ENCODE results near the gene PHEX.

The PHEX gene

DNA sequence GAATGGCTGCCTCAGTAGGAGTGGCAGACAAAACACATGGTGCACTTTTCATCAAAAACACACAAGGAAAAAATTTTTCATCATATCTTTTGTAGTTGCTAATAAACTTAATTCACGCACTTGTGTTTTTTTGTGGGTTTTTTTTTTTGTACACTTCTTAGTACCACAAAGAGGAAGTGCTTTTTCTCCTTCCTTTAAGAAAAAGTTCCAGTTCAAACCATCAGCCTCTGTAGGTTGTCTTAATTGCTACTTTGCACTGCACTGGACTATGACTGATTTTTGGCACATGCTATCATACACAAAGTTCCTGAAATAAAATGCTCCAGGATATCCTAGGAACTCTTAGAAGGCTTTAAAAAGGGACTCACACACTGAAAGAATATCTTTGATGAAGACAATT, at the start of gene PHEX:
TSS of gene PHEX (plus strand) at position 242 of the 400 bp plus-strand sequence. CDS start 681 bp downstream, outside the sequence.
- no peak for DNase-seq (ENCODE audit: low spot score)

DNA sequence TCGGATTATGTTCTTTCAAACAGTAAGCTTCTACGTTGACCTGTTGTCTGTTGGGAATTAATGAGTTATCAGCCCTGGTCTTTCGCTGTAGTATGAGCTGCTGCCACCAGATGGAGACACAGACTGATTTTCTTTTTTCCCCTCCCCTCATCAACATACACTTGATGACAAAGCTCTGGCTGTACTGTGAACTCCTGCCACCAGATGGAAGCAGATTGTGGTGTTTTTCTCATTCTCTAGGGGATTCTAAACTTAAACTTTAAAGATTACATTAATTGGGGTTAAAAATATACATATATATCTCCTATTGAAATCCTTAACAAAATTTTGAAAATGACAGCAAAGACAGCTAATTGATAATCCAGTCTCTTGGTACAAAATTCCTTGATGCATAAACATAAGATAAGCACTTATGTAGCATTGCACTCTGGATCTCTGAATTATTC, 46.8 kb upstream of the PHEX start:
- peak; percentile 83 for DNase-seq (ENCODE audit: low spot score)

DNA sequence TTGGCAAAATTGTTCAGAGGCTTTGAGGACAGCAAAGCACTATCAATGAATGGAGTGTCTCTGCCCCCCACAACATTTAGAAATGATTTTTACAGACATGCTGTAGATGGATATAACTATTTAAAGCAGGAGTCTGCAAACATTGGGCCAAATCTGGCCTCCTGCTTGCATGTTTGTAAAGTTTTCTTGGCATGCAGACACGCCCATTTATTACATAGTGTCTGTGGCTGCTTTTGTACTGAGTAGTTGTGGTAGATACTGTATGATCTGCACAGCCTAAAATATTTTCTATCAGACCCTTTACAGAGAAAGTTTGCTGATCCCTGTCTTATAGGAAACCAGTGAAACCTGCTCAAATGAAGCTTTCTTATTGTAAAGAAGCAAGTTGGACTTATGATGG, 45.5 kb upstream of the PHEX start:
- no peak for DNase-seq (ENCODE audit: low spot score)

DNA sequence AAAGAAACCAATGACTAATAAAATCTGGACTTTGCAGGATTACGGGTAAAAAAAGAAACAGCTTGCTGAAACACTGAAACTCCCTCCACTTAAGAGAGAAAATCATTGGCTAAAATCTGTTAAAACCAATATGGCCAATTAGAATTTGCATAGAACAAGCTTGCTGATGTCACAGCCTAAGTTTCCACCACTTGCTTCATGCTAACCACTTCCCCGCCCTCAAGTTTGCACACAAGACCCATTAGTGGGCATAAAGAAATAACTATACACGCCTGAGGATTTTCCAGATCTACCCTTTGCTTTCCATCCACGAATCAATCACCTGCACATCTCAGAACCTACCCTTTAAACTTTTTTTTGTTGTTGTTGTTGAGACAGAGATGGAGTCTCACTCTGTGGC, 42.7 kb upstream of the PHEX start:
- DNase-seq (ENCODE audit: low spot score) = no peak

DNA sequence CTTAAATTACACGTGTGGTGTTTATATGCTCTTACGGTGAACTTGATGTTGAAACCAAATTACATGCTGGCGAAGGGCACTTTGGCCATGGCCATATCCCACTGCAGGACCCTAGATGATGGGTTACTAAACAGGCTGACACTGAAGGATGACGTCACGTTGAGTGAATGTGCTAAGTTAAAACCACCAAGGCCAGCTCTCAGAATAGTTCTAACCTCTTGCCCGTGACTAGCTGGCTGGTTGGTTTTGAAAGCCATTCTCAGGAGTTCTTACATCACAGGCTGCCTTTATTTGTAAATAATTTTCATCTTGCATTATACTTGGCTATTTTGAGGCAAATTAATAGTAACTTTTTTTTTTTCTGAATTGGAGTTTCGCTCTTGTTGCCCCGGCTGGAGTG, 41.3 kb upstream of the PHEX start:
- no peak for DNase-seq (ENCODE audit: low spot score)

DNA sequence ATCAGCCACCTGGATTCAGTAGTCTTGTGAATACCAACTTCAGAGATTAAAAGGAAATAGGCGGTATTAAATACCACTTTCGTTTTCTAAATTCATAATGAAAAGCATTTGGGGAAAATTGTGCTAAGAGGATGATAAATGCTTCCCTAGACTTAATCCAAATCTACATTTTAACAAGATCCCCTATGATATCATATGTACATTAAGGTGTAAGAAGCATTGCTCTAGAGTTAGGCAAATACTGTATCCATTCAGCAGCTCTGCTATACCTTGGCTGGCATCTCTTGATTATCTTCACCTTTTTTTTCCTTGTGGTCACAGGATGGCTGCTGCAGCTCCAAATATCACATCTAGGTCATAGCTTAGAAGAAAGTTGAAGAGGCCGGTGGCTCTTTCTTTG, 40.6 kb upstream of the PHEX start:
- no peak for DNase-seq (ENCODE audit: low spot score)

DNA sequence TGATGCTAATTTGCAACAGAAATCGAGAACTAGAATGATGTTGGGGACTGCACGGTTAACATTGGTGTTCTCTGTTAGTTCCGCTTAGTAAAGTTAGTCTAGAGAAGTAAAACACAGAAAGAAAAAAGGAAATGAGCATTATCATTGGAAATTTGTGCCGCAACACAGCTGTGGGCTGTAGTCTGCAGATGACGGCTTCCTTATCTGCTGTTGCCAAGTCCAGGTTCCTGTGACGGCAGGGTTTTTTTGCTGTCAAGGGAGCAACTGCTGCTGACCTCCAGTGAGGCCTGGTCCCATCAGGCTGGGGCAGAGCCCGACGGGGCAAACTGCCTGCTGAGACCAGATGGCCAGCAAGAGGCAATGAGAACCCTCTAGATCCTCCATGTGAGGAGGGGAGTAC, 38.9 kb upstream of the PHEX start:
- no peak for DNase-seq (ENCODE audit: low spot score)

DNA sequence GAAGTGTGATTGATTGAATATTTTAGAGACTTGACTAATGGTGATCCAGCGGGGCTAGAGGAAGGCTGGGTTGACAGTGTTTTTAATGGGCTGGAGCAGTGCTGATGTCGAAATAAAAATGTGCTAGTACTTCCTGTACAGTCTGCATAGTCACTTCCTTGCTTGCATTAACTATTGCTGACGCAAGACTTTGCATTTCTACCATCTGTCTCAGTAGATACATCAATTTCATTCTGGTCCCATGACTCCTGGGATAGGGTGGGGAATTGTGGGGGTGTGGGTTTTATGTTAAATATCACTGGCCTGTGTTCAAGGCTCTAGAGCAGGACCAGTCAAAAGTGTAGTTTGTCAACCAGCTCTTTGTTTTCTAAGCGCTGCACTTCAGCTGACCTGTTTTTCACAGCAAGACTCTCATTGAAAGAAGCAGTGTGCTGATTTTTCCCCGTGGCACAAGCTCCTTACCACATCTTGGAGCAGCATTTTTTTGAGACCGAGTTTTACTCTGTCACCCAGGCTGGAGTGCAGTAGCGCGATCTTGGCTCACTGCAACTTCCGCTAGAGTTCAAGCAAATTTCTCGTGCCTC, 35.2 kb upstream of the PHEX start:
- DNase-seq (ENCODE audit: low spot score) = no peak

DNA sequence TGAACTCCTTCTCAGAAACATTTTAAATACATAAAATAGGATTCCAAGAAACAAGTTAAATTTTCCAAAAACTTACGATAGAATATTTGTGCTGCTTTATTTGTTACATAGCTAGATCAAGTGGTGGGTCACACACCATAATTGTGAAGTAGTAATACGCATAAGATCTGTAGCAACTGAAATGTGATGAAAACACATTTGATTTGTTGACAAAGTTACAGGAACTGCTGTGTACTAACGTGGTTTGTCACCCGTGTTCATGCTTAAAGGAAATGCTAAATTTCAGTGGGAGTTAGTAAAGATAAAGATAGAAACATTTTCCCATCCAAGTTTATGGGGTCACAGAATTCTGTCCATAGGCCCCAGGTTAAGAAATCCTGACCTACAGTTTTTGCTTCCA, 34.1 kb upstream of the PHEX start:
- no peak for DNase-seq (ENCODE audit: low spot score)

DNA sequence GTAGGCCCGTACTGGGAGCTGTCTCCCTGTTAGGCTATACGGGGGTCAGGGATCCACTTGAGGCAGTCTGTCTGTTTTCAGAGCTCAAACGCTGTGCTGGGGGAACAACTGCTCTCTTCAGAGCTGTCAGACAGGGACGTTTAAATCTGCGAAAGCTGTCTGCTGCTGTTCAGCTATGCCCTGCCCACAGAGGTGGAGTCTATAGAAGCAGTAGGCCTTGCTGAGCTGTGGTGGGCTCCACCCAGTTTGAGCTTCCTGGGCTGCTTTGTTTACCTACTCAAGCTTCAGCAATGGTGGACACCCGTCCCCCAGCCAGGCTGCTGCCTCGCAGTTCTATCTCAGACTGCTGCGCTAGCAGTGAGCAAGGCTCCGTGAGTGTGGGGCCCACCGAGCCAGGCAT, 27.3 kb upstream of the PHEX start:
- DNase-seq (ENCODE audit: low spot score) = no peak

DNA sequence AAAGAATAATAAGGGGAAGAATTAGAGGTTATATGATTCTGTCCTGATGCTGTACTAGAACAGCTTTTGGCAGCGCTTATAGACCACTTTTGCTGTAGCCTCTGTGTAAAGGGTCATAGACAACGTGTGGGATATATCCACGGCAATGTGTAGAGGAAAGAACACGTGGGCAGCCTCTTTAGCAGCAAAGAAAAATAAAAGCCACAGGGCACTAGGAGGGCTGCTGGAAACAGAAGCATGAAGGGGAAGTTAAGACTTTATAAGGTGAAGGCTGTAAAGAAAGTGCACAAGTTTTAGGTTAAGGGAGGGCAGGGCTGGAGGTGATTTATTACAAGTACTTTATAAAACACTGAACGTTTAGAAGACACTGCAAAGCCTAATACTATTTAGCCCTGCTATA, 20.1 kb upstream of the PHEX start:
- DNase-seq (ENCODE audit: low spot score) = no peak

DNA sequence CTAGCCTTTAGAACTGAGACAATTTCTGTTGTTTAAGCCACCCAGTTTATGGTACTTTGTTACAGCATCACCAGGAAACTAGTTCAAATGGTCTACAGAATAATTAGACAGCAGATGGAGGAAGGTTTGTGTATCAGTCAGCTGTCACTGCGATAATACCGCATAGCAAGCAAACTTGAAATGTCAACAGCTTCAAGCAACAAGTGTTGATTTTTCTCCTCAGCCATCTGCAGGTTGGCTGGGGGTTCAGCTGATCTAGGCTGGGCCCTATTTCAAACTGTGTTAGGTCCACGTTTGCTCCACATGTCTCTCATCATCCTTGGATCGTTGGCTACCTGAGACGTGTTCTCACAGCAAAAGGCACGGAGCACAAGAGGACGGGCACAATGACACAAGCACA, 19.2 kb upstream of the PHEX start:
- no peak for DNase-seq (ENCODE audit: low spot score)

DNA sequence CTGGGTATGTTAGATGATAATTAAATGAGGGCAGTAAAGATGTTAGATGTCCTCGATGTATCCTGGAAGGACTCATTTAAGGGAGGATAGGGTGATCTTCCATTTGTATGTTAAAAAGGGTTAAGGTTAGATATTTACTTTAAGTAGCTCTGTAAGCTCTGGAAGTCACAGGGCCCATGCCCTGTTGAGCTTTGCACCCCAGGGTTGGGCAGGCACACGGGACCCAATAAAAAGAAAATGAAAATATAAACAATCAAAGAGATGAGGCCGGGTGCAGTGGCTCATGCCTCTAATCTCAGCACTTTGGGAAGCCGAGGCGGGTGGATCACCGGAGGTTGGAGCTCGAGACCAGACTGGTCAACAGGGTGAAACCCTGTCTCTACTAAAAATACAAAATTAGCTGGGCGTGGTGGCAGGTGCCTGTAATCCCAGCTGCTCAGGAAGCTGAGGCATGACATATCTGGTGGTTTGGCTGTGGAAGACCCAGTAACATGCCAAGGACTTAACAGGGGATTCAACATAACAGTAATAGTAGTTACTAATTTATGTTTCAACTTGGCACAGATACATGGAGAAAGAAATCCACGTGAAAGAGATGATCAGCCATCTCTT, 16.9 kb upstream of the PHEX start:
- DNase-seq (ENCODE audit: low spot score) = no peak

DNA sequence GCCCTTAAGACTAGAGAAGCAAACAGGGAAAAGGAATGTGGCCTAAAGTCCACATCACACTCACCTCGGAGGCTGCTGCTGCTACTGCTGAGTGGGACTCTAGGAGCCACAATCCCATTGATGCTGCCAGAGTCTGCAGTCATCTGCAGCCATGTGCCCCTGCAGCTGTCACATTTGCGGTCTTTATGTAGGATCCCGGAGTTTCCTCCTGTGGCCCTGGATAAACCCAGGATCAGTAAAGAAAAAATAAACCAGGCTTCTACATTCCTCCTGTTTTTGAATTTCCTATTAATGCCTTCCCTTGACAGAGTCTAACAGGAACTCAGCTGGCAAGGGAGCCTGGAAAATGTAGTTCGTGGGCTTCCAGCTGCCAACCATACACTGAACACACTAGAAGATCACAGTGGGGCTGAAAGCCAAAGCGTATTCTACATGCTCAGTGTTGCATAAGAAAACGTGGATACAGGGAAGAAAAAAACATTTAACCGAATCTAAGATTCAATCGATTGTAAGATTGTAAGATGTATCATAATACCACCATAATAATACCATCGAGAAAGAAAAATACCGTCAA, 10.3 kb upstream of the PHEX start:
- DNase-seq (ENCODE audit: low spot score) = no peak

DNA sequence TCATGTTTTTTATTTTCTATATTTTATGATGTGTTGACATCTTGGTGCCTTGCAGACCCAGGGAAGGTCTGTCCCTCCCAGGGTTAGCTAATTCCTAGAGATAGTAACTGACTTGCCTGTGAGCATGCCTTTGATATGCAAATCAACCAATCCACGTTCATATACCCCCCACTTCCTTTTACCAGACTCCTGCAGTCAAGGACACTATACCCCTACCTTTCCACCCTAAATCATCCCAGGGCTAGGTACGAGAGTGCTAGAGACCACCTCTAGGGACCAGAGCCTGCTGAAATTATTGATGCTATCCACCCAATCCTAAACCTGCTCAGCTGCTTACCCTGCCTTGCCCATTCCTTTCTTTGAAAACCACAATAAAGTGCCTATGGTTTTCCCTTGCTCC, 7.5 kb upstream of the PHEX start:
- no peak for DNase-seq (ENCODE audit: low spot score)

DNA sequence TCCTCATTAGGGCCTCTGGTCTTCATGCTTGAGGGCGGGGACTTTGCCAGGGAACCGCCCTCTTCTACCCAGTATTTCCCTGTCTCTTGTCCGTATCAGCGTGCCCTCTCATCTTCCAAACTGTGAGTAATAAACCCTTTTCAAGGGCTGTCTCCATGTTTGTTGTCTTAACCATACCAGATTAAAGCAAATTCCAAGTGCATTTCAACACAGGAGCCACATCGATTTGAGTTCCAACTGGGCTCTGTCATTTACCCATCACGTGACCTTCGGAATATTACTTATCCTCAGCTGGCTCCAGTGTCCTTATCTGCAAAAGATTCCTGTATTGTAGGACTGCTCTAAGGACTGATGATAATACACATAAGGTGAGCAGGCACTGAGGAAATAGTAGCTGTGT, 6.4 kb upstream of the PHEX start:
- DNase-seq (ENCODE audit: low spot score) = no peak

DNA sequence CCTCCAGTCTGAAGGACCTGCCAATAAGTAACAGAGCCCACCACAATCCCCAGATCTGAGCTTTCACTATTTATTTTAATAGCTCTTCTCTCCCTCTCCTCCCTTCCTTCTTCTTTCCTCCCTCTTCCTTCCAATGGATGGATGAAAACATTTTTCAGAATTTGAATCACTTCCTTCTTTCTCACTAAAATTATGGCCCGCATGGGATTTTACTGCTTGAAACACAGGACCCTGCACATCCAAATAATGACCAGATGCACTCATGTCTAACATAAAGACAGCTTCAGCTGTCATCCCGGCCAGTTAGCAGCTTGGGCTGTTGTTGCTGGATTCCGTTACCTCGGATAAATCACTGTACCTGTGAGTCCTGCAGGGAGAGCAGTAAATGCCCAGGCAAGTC, 5.4 kb upstream of the PHEX start:
- DNase-seq (ENCODE audit: low spot score) = no peak

DNA sequence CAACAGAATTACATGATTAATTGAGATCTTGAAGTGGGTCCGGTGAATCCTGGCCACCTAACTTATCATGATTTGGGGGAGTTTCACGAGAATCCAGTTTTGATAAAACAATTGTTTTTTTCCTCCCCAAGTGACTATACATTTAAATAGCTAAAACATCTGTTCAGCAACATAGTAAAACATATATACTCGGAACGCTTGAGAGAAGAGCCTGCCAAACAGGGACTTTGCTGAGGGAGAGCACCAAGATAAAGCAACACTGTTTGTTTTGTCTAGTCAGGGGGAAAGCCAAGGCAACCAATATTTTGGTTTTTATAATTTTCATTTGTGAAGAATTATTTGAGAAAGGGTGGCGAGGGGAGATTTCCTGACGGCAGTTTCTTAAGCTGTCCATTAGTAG, 381 bp downstream of the PHEX start:
- DNase-seq (ENCODE audit: low spot score) = no peak

DNA sequence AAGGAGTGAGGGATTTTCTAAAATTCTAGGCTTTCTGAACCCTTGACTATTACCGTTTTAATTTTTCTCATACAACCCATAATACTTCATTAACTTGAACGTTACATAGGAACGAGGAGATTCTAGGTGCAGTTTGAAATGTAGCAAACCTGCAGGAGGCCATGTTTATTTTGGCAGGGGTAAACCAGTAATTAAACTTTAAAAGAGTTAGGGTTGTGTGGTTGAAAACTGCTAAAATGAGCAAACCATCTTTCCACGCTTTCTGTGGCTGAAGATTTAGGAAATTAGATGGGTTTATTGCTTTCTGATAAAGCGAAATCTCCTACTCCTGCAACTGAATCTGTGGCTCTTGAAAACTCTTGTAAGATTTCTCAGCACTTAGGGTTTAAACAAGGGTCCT, 1.7 kb downstream of the PHEX start:
- no peak for DNase-seq (ENCODE audit: low spot score)

DNA sequence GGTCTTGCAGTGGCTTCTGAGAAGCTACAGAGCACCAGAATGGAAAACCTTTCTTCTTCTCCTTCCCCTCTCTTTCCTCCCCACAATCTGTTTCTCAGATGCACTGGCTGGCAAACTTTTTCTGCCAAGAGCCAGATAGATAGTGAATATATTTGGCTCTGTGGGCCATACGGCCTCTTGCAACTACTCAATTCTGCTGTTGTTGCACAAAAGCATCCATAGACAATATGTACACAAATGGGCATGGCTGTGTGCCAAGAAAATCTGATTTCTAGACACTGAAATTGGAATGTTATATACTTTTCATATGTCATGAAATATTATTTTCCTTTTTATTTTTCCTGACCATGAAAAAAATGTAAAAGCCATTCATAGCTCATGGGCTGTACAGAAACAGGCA, 3.1 kb downstream of the PHEX start:
- no peak for DNase-seq (ENCODE audit: low spot score)

DNA sequence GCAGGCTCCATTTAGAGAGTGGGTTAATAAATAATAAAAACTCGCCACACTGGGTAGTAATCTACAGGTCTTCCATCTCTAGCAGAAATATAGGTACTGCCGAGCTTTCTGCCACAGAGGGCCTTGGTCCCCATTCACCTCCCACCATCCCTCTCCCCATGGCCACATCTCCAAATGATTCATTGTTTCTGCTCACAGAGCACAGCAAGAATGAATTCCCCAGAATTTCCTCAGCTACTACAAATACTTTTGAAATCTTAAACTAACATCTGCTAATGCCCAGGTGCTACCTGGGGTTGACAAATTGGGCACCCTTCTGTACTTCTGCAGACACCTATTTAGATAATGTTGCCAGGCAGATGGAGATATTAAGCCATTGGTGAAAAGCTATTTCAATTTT, 5.1 kb downstream of the PHEX start:
- no peak for DNase-seq (ENCODE audit: low spot score)

DNA sequence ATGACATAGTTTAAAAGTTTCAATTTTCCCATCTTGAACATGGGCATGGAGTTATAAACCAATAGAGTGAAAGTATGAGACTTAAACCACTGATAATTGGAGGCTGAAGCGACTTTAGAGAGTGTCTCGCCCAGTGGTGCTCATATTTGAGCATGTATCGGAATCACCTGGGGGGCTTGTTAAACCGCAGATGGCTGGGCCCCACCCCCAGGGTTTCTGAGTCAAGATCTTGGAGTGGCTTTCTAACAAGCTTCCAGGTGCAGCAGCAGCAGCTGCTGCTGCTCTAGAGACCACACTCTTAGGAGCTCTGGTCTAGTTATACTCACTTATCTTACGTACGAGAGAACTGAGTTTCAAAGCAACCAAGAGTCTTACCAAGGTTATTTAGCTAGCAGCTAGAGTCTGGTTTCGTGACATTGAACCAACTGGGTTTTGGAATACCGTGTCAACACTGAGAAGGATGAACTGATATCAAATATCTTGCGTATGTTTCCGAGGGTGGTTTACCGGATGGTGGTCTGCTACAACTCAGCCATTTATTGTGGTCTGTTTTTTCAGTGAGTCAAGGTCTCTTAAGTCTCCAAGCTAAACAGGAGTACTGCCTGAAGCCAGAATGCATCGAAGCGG, 5.9 kb downstream of the PHEX start:
- no peak for DNase-seq (ENCODE audit: low spot score)

DNA sequence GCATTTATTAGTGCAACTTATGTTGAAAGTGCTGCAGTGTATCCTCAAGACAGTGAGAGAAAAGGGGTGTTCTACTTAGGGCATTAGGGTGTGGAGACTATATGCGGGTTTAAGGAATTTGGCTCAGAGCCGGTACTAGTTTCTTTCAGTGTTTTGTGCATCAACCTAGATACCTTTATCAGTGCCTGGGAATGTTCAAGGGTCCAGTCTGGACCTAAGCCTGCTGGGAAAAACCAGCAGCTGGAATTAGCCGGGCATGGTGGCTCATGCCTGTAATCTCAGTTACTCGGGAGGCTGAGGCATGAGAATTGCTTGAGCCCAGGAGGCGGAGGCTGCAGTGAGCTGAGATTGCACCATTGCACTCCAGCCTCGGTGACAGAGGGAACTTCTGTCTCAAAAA, 7.4 kb downstream of the PHEX start:
- DNase-seq (ENCODE audit: low spot score) = no peak

DNA sequence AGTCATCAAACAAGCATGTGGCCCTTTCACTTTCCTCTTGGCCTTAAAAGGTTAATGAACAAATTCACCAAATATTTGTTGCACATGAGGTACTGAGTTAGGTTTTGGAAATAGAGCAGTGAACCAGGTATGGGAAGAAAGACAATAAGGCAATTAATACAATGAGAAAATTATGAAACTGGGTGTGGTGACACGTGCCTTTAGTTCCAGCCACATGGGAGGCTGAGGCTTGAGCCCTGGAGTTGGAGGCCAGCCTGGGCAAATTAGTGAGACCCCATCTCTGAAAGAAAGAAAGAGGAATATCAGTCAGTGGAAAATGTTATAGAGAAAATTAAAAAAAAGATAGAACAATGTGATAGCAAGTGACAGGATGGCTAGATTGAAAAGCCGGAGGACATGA, 8.1 kb downstream of the PHEX start:
- no peak for DNase-seq (ENCODE audit: low spot score)
